Tibial nerve (tissue), 4 donors: ENCODE data around the gene HAND2. TPM values are rescaled to one million over a fixed set of nuclear protein-coding genes. Genes with fewer than 3 reads are reported as not detected.

Experiments
- DNase-seq, 2 donors: peaks; one replicate each; pipeline ENCODE4 v3.0.0-alpha.2; 2019; ENCODE audit warnings: low spot score in 2 of 2
- H3K27ac ChIP-seq, 4 donors: fragments of 200-600 bp; sonication (generic) in 3 of 4; one replicate each; pipeline ENCODE4 v1.5.1; 2017 to 2019; ENCODE audit warnings: mild to moderate bottlenecking in 1 of 4
- H3K27me3 ChIP-seq, 2 donors: fragments of 200-600 bp; sonication (generic) in 1 of 2; one replicate each; pipeline versions ENCODE4 v1.5.1 to v1.6.0; 2017 to 2019
- H3K36me3 ChIP-seq, 3 donors: fragments of 200-600 bp; sonication (generic); one replicate each; pipeline ENCODE4 v1.5.1; 2018 to 2019
- H3K4me1 ChIP-seq, 4 donors: fragments of 200-600 bp; sonication (generic) in 3 of 4; one replicate each; pipeline ENCODE4 v1.5.1; 2017 to 2019
- H3K4me3 ChIP-seq, 4 donors: fragments of 200-600 bp; sonication (generic) in 3 of 4; one replicate each; pipeline ENCODE4 v1.5.1; 2017 to 2019; ENCODE audit warnings: mild to moderate bottlenecking in 1 of 4, moderate library complexity in 1 of 4
- H3K9me3 ChIP-seq, 4 donors: fragments of 200-600 bp; sonication (generic) in 3 of 4; one replicate each; pipeline ENCODE4 v1.5.1; 2017 to 2019
- CTCF ChIP-seq, 5 experiments: fragments of 200-600 bp in 3 of 5; fragments of 450-650 bp in 2 of 5; sonication (generic) in 3 of 5; IDR thresholded peaks; one replicate each; pipeline ENCODE4 v1.5.1; 2016 to 2019; ENCODE audit warnings: antibody characterized with exemption in 5 of 5, mild to moderate bottlenecking in 3 of 5, moderate library complexity in 2 of 5
- EP300 ChIP-seq, 2 donors: sonication (generic); formaldehyde crosslinking; IDR thresholded peaks; one replicate each; pipeline ENCODE4 v1.6.1; 2017; ENCODE audit warnings: antibody characterized with exemption in 2 of 2, mild to moderate bottlenecking in 1 of 2
- POLR2A ChIP-seq, 2 donors: fragments of 450-650 bp; IDR thresholded peaks; one replicate each; pipeline ENCODE4 v1.6.1; 2017; ENCODE audit warnings: antibody characterized with exemption in 2 of 2, mild to moderate bottlenecking in 2 of 2, moderate library complexity in 2 of 2
- WGBS, 2 donors: methylation state at CpG; one replicate each; pipeline ENCODE4 v1.1.5; 2018; 5-methylcytosine and 5-hydroxymethylcytosine counted together
- total RNA-seq, 4 donors: library from RNA; depleted of rRNA; stranded (reverse); fragments of >200 nt; gene quantifications; one replicate each; pipeline ENCODE4 v1.1.0, GENCODE V29; 2016

HAND2 gene
- total RNA-seq, 4 donors from 2014 or later: 1.9 to 5.1 (median 3.6) TPM

DNA sequence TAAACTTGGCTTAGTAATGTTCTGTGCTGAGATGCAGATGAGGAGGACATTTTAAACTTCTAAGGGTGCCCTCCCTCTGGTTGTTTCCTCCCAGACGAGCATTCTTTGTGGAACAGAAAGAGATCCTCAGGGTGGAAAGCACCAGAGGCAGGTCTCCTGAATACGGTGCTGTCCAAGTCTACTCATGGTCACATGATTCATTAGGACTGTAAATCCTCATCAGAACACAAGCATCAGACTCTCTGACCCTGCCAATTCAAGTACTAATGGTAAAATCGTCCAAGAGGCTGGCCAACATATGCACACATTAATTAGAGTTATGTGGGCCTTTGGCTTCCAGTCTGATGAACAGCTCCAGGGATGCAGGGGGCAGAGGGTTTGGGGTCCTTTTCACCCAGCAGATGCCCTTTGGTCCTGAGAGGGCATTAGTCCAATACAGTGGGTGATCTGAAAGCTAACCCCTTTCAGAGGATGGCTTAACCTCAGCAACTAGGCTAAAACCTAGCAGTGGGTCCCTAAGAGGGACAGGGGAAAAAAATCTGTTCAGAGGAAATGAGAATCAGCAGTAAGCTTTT is 18.2 kb downstream of the HAND2 start:
- no peak for TF ChIP-seq EP300 (IDR thresholded peaks at IDR 0.05)
- TF ChIP-seq POLR2A (IDR thresholded peaks at IDR 0.05): no peak
- no peak for TF ChIP-seq CTCF (IDR thresholded peaks at IDR 0.05)
- WGBS, 2 donors: 43 to 50% methylated on average over 3 of the region's 3 CpGs
- H3K9me3 ChIP-seq: peaks cover 0 to 8% (median 0%) of the 10 kb centered on the region in 4 donors
- no peak for DNase-seq
- peaks cover 3 to 87% of the 10 kb centered on the region in 2 donors for H3K27me3 ChIP-seq
- no peak overlapping the region for H3K27ac ChIP-seq
- H3K4me1 ChIP-seq: peaks cover 0 to 27% (median 6%) of the 10 kb centered on the region in 4 donors
- peaks cover 0 to 11% (median 0%) of the 10 kb centered on the region in 3 donors for H3K36me3 ChIP-seq
- no peak overlapping the region for H3K4me3 ChIP-seq

DNA sequence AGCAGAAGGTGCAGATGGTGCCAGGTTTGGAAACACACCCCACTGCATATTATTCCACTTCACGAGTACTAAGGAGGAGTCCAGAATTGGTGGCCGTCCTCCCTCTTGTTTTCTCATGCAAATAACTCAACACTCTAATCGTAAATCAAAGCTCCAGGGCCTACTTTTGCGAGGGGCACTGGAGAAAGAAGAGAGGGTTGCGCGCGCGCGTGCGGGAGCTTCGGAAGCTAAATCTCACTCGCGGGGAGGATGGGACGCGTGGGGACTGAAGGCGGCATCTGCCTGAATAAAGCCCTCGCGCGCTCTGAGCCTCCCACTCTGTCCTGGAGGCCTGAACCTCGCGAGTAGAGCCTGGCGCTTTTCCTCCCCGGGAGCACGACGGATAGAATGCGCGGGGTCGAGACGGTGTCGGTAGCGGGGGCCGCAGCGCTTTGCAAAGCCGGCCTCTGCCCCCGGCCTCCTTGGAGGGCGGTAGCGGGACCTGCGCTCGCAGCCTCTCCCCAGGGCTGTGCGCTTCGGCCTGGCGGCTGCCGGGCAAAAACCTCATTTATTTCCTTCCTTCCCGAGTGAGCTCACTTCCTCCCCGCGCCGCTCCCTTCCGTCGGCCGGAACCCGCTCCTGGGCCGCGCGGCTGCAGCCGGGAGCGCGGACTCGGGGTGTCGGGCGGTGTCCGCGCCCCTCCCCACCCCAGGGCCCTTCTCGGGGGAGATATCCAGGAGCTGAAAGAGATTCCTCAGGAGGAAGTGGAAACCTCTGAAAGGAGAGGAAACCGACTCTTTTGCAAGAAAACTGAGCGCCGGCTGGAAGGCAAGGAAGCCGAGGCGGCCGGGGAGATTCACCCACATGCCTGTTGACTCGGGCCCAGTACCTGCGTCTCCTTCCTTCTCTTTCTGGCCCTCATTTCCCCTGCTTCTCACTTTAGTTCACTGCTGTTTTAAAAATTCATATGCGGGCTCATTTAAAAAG is 20.7 kb downstream of the HAND2 start:
- TF ChIP-seq POLR2A (IDR thresholded peaks at IDR 0.05) (peak in 1 of 2 donors; percentile 43), EP300 (IDR thresholded peaks at IDR 0.05) (peak in 1 of 2 donors; percentile 76), CTCF (IDR thresholded peaks at IDR 0.05) (peak in 2 of 5 experiments; percentile 10 to 33)
- peaks cover 0 to 86% of the 10 kb centered on the region in 2 donors for H3K27me3 ChIP-seq

GRCh38 chr4:173508386-173509035 is 21.5 kb downstream of the HAND2 start:
- Histone ChIP-seq H3K4me3 (peak overlapping the region in 3 of 4 donors; percentile 30 to 58 (median 40)), H3K36me3 (peaks cover 0 to 11% (median 0%) of the 10 kb centered on the region in 3 donors), H3K4me1 (peaks cover 0 to 35% (median 4%) of the 10 kb centered on the region in 4 donors), H3K9me3 (peaks cover 0 to 8% (median 0%) of the 10 kb centered on the region in 4 donors), H3K27ac (no peak overlapping the region), H3K27me3 (peaks cover 0 to 92% of the 10 kb centered on the region in 2 donors)
- WGBS, 2 donors: 49 to 52% methylated on average over 24 to 28 of the region's 34 CpGs
- TF ChIP-seq CTCF (IDR thresholded peaks at IDR 0.05): no peak
- TF ChIP-seq EP300 (IDR thresholded peaks at IDR 0.05): no peak
- TF ChIP-seq POLR2A (IDR thresholded peaks at IDR 0.05): no peak
- DNase-seq: no peak

More for the DNA sequence above, 20.7 kb downstream of the HAND2 start:
- no peak for DNase-seq
- Histone ChIP-seq H3K9me3 (peaks cover 0 to 8% (median 0%) of the 10 kb centered on the region in 4 donors), H3K27ac (peak overlapping the region in 2 of 4 donors; percentile 41 to 51), H3K36me3 (peaks cover 0 to 11% (median 0%) of the 10 kb centered on the region in 3 donors), H3K4me3 (peak overlapping the region; percentile 30 to 58 (median 48)), H3K4me1 (peaks cover 0 to 35% (median 4%) of the 10 kb centered on the region in 4 donors)
- 9 to 16% methylated on average over 50 to 66 of the region's 72 CpGs for WGBS, 2 donors

GRCh38 chr4:173507471-173508385 is 22.3 kb downstream of the HAND2 start:
- Histone ChIP-seq H3K9me3 (peaks cover 0 to 8% (median 0%) of the 10 kb centered on the region in 4 donors), H3K4me3 (no peak overlapping the region), H3K27me3 (peaks cover 0 to 93% of the 10 kb centered on the region in 2 donors), H3K4me1 (peaks cover 0 to 35% (median 4%) of the 10 kb centered on the region in 4 donors), H3K27ac (no peak overlapping the region), H3K36me3 (peaks cover 0 to 11% (median 0%) of the 10 kb centered on the region in 3 donors)
- 60 to 62% methylated on average over 27 of the region's 27 CpGs for WGBS, 2 donors
- TF ChIP-seq POLR2A (IDR thresholded peaks at IDR 0.05) (no peak), EP300 (IDR thresholded peaks at IDR 0.05) (no peak), CTCF (IDR thresholded peaks at IDR 0.05) (no peak)
- DNase-seq: no peak
